T-helper 1 cell treated with Interleukin-12 subunit alpha and Interleukin-12 subunit beta and Interleukin-4 antibody, amounts not matched to agents 30 μg/mL and 1 μg/mL, for 36 hours (primary cell): ENCODE data around the gene GFY.

Experiments used
- H3K27ac Mint-ChIP-seq: one replicate; pipeline ENCODE4 v1.8.0; 2021; ENCODE audit warnings: mild to moderate bottlenecking, mixed read lengths
- H3K27me3 Mint-ChIP-seq: one replicate; pipeline ENCODE4 v1.8.0; 2021; ENCODE audit warnings: low read depth, mixed read lengths
- H3K36me3 Mint-ChIP-seq: one replicate; pipeline ENCODE4 v1.8.0; 2021; ENCODE audit warnings: low read depth, mixed read lengths
- H3K4me1 Mint-ChIP-seq: one replicate; pipeline ENCODE4 v1.8.0; 2021; ENCODE audit warnings: low read depth, mixed read lengths
- H3K4me3 Mint-ChIP-seq: one replicate; pipeline ENCODE4 v1.8.0; 2021; ENCODE audit warnings: mild to moderate bottlenecking, moderate library complexity, mixed read lengths
- H3K9me3 Mint-ChIP-seq: one replicate; pipeline ENCODE4 v1.8.0; 2021; ENCODE audit warnings: mixed read lengths

GFY gene

GRCh38 chr19:49398001-49398615 is 27.1 kb upstream of the GFY start:
- Mint-ChIP-seq H3K27me3 (peaks cover 10% of the 10 kb centered on the region), H3K36me3 (no peaks in the 10 kb centered on the region), H3K9me3 (no peaks in the 10 kb centered on the region), H3K4me3 (no peak overlapping the region), H3K4me1 (peaks cover 11% of the 10 kb centered on the region), H3K27ac (no peak overlapping the region)

- no peak overlapping the region for H3K27ac Mint-ChIP-seq
- H3K4me3 Mint-ChIP-seq, result no peak overlapping the region
- H3K9me3 Mint-ChIP-seq, result no peaks in the 10 kb centered on the region
- peaks cover 11% of the 10 kb centered on the region for H3K4me1 Mint-ChIP-seq
- peaks cover 10% of the 10 kb centered on the region for H3K27me3 Mint-ChIP-seq
- H3K36me3 Mint-ChIP-seq, result no peaks in the 10 kb centered on the region
Observed at GRCh38 chr19:49398931-49399330, 26.3 kb upstream of the GFY start.

DNA sequence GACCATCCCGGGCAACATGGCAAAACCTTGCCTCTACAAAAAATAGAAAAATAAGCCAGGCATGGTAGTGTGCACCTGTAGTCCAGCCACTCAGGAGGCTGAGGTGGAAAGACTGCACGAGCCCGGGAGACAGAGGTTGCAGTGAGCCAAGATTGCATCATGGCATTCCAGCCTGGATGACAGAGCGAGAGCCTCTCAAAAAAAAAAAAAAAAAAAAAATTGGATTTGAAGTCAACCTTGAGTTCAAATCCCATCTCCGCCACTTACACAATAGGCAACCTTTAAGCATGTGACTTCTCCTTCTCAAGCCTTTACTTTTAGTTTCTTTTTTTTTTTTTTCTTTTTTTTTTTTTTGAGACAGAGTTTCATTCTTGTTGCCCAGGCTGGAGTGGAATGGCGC is 25.2 kb upstream of the GFY start:
- Mint-ChIP-seq H3K27ac (no peak overlapping the region), H3K4me1 (peaks cover 11% of the 10 kb centered on the region), H3K4me3 (no peak overlapping the region), H3K36me3 (no peaks in the 10 kb centered on the region), H3K9me3 (no peaks in the 10 kb centered on the region), H3K27me3 (peaks cover 10% of the 10 kb centered on the region)

DNA sequence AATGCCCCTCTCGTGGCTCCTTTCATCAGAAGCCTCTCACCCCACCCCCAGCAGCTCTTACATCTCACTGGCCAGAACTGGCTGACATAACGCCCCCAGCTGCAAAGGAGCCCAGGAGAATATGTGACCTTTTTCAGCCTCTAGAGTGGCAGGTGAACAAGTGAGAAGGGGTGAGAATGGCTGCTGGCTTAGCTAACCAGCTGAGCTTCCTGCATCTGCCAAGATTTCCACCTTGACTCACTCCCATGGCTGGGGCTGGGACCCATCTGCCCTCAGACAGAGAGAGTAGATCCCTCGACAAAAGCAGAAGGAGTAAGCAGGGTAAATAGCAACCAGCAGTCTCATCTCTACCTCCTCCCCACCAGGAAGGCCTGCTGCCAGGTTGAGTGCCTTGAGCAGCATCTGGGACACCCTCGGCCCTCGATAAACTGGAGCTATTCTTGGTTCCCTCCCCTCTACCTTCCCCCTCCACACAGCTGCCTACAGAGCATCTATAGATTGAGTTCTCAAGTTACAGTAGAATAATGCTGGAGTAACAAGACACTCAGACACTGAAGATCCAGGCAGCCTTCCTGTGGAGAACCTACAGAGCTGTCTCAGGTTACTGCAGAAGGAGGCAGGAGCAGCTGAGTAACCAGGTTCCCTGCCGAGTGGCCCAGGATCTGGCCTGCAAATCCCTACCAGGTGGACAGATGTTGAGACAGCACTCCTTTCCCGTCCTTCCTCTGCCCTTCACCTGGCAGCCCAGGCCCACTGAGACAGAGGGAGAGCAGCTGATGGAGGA is 21.6 kb upstream of the GFY start:
- H3K4me1 Mint-ChIP-seq, result peaks cover 17% of the 10 kb centered on the region
- no peaks in the 10 kb centered on the region for H3K9me3 Mint-ChIP-seq
- H3K4me3 Mint-ChIP-seq, result no peak overlapping the region
- H3K27me3 Mint-ChIP-seq, result peaks cover 2% of the 10 kb centered on the region
- H3K36me3 Mint-ChIP-seq, result no peaks in the 10 kb centered on the region
- peak overlapping the region; percentile 39 for H3K27ac Mint-ChIP-seq

GRCh38 chr19:49407079-49407478 is 18.1 kb upstream of the GFY start:
- no peaks in the 10 kb centered on the region for H3K27me3 Mint-ChIP-seq
- H3K9me3 Mint-ChIP-seq, result no peaks in the 10 kb centered on the region
- peaks cover 37% of the 10 kb centered on the region for H3K4me1 Mint-ChIP-seq
- H3K36me3 Mint-ChIP-seq, result no peaks in the 10 kb centered on the region
- no peak overlapping the region for H3K4me3 Mint-ChIP-seq
- no peak overlapping the region for H3K27ac Mint-ChIP-seq

GRCh38 chr19:49407482-49408015 is 17.6 kb upstream of the GFY start:
- H3K27ac Mint-ChIP-seq, result no peak overlapping the region
- H3K4me1 Mint-ChIP-seq, result peaks cover 39% of the 10 kb centered on the region
- H3K9me3 Mint-ChIP-seq, result no peaks in the 10 kb centered on the region

DNA sequence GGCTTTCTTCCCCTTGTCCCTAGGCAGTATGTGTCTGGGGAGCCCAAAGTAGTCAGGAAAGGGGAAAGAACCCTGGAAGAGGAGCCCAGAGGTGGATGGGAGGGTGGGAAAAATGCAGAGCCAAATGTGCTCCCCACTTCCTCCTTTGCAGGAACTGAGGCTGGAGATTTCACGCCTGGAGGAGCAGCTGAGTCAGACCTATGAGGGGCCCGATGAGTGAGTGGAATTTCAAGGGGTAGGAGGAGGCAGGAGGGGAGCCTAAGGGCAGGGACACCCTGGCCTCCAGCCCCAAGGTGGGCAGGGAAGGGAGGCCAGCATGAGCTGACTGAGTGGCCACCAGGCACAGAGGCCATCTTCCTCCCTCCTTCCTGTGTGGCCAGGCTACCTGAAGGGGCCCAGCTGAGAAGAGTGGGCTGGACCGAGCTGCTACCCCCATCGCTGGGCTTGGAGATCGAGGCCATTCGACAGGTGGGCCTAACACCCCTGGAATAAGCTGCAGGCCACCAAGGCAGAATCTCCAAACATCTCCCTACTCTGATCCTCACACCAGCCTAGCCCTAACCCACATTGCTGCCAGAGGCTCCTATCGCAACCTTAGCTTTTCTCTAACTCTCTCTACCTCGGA is 16.3 kb upstream of the GFY start:
- Mint-ChIP-seq H3K9me3 (no peaks in the 10 kb centered on the region), H3K27ac (peak overlapping the region; percentile 66), H3K4me1 (peaks cover 39% of the 10 kb centered on the region), H3K4me3 (peak overlapping the region; percentile 62), H3K36me3 (no peaks in the 10 kb centered on the region), H3K27me3 (no peaks in the 10 kb centered on the region)

More at GRCh38 chr19:49407482-49408015, 17.6 kb upstream of the GFY start:
- Mint-ChIP-seq H3K36me3 (no peaks in the 10 kb centered on the region), H3K4me3 (no peak overlapping the region), H3K27me3 (no peaks in the 10 kb centered on the region)

DNA sequence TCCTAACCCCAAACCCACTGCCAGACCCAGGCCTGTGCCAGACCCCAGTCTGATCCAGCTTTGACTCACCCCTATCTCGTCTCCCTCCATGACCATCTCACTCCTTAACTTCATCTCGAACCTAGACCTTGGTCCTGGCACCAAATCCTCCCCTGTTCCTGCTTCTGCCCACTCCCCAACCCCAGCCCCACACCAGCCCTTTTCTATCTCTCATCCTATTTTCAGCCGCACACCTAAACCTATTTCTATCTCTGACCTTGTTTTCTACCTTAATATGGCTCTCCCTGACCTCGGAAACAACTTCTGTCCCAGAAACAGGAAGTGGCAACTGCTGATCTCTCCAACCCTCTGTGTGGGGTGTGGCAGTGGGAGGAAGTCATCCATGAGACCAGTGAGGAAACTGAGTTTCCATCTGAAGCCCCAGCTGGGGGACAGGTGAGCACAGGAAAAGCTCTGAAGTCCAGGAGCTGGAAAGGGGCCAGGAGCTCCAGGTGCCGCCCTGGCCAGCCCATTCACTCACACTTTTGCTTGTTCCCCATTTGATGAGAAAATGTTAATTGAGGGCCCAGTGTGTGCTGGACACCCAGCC is 15.7 kb upstream of the GFY start:
- Mint-ChIP-seq H3K4me3 (peak overlapping the region; percentile 62), H3K36me3 (no peaks in the 10 kb centered on the region), H3K27me3 (no peaks in the 10 kb centered on the region), H3K9me3 (no peaks in the 10 kb centered on the region), H3K27ac (peak overlapping the region; percentile 66), H3K4me1 (peaks cover 39% of the 10 kb centered on the region)

DNA sequence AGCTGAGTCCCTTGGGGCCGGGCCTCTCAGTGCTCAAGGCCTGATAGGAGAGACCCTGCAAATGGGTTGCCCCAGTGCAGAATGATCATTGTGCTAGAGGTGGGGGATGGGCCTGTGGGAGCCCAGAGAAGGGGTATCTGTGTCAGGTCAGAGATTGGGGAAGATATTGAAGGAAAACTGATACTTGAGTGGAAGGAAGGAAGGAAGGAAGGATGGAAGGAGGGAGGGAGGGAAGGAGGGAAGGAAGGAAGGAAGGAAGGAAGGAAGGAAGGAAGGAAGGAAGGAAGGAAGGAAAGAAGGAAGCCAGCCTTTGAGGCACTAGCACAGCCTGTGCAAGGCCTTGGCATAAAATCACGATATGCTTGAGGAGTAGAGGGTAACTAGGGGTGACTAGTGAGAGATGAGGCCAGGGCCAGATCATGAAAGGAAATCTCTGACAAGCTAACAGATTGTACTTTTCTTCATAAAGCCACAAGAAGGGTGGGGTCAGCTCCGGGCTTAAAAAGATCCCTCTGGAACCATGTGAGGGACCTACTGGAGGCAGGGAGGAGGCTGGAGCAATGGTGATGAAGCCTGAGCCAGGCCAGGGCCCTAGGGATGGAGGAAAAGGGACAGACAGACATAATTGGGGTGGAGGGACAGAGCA is 13.4 kb upstream of the GFY start:
- Mint-ChIP-seq H3K4me1 (peaks cover 39% of the 10 kb centered on the region), H3K36me3 (no peaks in the 10 kb centered on the region), H3K9me3 (no peaks in the 10 kb centered on the region), H3K4me3 (no peak overlapping the region), H3K27me3 (peaks cover 7% of the 10 kb centered on the region), H3K27ac (peak overlapping the region; percentile 10)

GRCh38 chr19:49413348-49413747 is 11.8 kb upstream of the GFY start:
- no peaks in the 10 kb centered on the region for H3K36me3 Mint-ChIP-seq
- peaks cover 19% of the 10 kb centered on the region for H3K27me3 Mint-ChIP-seq
- H3K4me1 Mint-ChIP-seq, result peaks cover 32% of the 10 kb centered on the region
- H3K9me3 Mint-ChIP-seq, result no peaks in the 10 kb centered on the region
- H3K27ac Mint-ChIP-seq, result no peak overlapping the region
- no peak overlapping the region for H3K4me3 Mint-ChIP-seq

- H3K27me3 Mint-ChIP-seq, result peaks cover 26% of the 10 kb centered on the region
- no peak overlapping the region for H3K4me3 Mint-ChIP-seq
- no peaks in the 10 kb centered on the region for H3K36me3 Mint-ChIP-seq
- no peak overlapping the region for H3K27ac Mint-ChIP-seq
- H3K9me3 Mint-ChIP-seq, result no peaks in the 10 kb centered on the region
- H3K4me1 Mint-ChIP-seq, result peaks cover 25% of the 10 kb centered on the region
Observed at GRCh38 chr19:49414256-49414655, 10.9 kb upstream of the GFY start.

- Mint-ChIP-seq H3K36me3 (no peaks in the 10 kb centered on the region), H3K9me3 (no peaks in the 10 kb centered on the region), H3K27ac (no peak overlapping the region), H3K4me1 (peaks cover 15% of the 10 kb centered on the region), H3K27me3 (peaks cover 36% of the 10 kb centered on the region), H3K4me3 (no peak overlapping the region)
Observed at GRCh38 chr19:49415102-49415809, 9.9 kb upstream of the GFY start.

DNA sequence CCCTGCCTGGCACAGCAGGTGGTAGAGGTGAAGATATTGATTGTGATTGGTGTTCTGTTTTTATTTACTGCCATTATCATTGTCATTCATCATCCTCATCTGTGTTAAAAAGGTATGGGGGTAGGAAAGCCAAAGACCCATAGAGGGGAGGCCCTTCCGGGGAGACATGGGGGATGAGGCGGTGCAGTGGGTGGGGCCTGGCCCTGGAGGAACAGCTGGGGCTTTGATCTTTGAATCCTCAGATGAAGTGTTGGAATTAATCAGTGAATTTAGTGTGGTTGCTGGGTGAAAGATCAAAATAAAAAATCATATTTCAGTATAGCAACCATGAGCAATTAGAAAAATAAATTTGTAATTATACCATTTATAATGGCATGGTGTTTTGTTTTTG is 9.4 kb upstream of the GFY start:
- peaks cover 42% of the 10 kb centered on the region for H3K27me3 Mint-ChIP-seq
- no peaks in the 10 kb centered on the region for H3K9me3 Mint-ChIP-seq
- H3K36me3 Mint-ChIP-seq, result no peaks in the 10 kb centered on the region
- peaks cover 17% of the 10 kb centered on the region for H3K4me1 Mint-ChIP-seq
- no peak overlapping the region for H3K27ac Mint-ChIP-seq
- H3K4me3 Mint-ChIP-seq, result no peak overlapping the region

DNA sequence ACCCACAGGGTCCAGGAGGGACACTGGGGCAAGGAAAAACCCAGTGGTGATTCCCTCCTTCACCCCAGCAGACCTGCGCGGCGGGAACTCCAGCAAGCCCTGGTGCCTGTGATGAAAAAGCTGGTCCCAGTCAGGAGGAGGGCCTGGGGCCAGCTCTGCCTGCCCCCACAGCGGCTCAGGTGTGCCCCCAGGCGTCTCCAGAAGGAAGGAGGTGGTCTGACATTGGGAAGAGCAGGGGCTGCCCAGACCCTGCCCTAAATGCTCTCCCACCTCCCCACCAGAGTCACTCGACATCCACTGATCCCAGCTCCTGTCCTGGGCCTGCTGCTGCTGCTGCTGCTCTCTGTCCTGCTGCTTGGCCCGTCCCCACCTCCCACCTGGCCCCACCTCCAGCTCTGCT is 8.1 kb upstream of the GFY start:
- peaks cover 13% of the 10 kb centered on the region for H3K4me1 Mint-ChIP-seq
- no peak overlapping the region for H3K27ac Mint-ChIP-seq
- H3K36me3 Mint-ChIP-seq, result no peaks in the 10 kb centered on the region
- H3K27me3 Mint-ChIP-seq, result peaks cover 55% of the 10 kb centered on the region
- H3K9me3 Mint-ChIP-seq, result no peaks in the 10 kb centered on the region
- no peak overlapping the region for H3K4me3 Mint-ChIP-seq
